Sciatic nerve (tissue), 2 donors: ENCODE measurements around the gene SMR3A. TPM values are rescaled to one million over a fixed set of nuclear protein-coding genes. Genes with fewer than 3 reads are reported as not detected.

Experiments
- ATAC-seq: fragments of 200-7000 bp; cut with Tn5 transposase; one replicate; pipeline ENCODE4 v1.9.1; 2020; ENCODE audit warnings: mild to moderate bottlenecking, moderate library complexity
- DNase-seq: peaks from one replicate; pipeline ENCODE4 v3.0.0-alpha.2; 2020; ENCODE audit warnings: low spot score
- intact Hi-C: fragments of 100-400 bp; cut with DNase I; formaldehyde crosslinking; loops from one replicate; pipeline ENCODE4 v1.14.2; 2022
- total RNA-seq: library from RNA; stranded (reverse); fragmentation: NEBNext Ultra II Directional; extraction: Animal tissue kit (Norgen Biotek cat#: 25700); gene quantifications from one replicate; pipeline ENCODE4 v1.2.1, GENCODE V29; 2021
- donor health status: DM: no; HTN: no; CAD: no.
- donor health status: DM: no; HTN: no; CAD: no.

Gene SMR3A
- total RNA-seq, result not detected

DNA sequence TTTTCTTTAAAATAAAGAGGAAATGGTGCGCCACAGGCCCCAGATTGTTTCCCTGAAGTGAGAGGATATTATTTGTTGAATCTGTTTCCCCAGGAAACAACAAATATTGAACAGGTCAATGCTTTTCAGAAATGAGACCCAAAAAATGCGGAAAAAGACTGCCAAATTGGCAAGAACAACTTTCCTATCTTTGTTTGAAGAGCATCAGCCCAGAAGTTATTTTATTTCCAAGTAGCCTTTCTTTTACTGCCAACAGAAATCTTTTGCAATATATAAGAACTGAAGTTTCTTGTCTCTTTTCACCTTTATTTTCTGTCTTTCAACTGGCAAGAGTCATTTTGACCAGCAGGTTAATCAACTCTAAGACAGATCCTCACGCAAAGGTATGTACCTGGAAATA is at the start of gene SMR3A:
TSS of gene SMR3A (plus strand) at position 301 of the 400 bp plus-strand sequence. CDS start 1,356 bp downstream, outside the sequence.
- intact Hi-C loops, result no loop called here
- ATAC-seq (no peak), DNase-seq (no peak)

DNA sequence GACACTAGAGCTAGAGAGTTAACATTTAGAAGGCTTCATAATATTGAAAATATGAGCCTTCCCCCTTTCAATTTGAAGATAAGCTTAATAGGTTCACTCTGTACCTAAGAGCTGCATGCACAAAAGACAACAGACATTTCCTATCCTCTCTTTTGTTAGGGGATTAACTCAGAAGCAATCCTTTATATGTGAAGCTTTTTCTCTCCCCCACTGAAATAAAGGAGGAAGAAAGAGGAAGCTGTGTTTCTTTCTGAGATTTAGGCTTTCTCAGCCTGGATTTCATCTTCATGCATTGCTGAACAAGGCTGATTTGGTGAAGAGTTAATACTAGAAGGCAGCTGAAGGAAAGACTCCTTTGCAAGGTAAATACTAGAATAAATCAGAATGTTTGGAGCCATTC is 46.8 kb upstream of the SMR3A start:
- ATAC-seq (no peak), DNase-seq (no peak)
- intact Hi-C loops, result no loop called here

DNA sequence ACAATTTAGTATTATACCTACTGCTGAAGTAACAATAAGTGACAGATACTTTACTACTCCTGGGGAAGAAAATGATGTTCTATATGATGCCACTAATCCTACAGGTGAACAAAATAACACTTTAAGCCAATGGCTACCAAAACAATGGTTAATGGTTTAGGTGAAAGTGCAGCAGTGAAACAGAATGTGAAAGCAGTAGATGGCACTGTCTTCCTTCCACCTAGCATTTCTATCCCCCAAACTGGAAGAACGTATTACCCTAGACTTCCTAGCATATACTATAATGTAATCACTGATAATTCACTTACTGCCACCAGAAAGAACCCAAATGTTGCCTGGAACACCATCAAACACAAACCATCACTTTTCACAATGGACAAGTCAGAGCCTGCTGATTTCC is 44.6 kb upstream of the SMR3A start:
- no peak for DNase-seq
- intact Hi-C loops, result no loop called here
- no peak for ATAC-seq

DNA sequence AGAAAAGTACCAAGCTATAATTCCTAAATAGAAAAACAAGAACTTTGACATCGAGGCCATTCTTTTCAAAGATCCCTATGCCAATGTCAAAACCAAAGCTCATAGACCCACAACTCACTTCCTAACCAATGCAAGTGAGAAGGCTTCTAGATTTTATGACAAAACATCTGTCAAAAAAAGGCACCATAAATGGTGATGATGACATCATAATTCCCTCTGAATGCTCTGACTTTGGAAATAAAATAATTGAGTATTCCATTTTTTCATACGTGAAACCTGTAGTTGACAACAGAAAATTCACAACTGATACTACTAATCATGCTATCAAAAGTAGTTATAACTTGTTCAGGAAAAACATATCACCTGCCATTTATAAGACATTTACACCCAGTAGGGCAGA is 34.5 kb upstream of the SMR3A start:
- intact Hi-C loops, result no loop called here
- ATAC-seq (no peak), DNase-seq (no peak)

DNA sequence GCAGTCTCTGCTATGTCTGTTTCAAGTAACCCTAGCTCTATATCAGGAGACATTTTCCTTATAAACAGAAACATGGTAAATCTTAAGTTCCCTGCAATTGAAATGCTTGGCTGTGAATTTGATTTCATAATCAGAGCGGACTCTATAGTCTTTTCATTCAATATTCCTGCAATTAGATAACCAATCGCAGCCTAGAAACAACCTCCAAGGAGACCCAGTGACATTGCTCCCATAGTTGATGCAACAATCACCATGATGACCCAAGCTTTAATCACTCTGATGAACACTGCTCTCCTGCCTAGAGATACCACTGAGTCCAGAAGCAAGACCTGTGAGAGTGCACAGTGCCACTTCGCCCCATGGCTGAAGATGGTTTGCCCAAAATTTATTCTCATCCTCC is 25.9 kb upstream of the SMR3A start, which contains the start of gene CABS1:
TSS of gene CABS1 (plus strand) at position 301 of the 400 bp plus-strand sequence. CDS start at position 360, 59 bp downstream.
- ATAC-seq (no peak), DNase-seq (no peak)
- intact Hi-C loops, result no loop called here

DNA sequence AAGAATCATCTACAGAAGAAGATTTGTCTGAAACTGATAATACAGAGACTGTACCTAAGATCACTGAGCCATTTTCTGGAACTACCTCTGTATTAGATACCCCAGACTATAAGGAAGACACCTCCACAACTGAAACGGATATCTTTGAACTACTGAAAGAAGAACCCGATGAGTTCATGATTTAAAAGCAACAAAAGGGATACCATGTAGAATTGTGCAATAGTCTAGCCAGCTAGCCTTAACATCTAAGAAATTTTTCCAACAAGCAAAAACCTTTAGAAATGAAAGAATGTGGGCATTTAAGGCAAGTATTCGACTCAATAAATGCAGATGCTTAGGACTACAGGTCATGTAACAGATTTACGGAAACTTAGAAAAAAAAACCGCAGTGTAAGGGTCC is 24.5 kb upstream of the SMR3A start:
- ATAC-seq (no peak), DNase-seq (no peak)
- intact Hi-C loops, result no loop called here

DNA sequence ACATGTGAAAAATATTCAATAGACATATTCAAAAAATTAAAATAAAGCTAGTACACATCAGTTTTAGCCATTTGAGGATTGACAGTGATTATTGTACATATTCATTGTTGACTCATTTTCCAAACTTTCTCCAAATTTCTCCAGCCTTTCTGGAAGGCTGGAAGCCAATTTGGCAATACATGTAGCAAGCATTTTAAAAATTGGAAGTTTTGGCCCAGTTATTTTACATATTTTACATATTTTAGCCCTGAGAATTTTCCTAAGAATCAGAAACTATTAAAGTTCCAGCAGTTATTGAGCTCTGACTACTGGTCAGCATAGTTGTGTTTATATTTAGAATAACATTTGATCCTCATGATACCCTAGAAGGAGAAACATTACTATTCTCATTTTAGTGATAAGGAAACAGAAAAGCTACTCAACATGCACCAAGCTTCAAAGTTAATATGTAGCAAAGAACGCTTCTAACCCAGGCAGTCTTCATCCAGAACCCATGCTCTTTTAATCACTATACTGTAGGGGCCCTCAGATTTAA is 22.6 kb upstream of the SMR3A start:
- ATAC-seq (no peak), DNase-seq (no peak)
- intact Hi-C loops, result no loop called here

DNA sequence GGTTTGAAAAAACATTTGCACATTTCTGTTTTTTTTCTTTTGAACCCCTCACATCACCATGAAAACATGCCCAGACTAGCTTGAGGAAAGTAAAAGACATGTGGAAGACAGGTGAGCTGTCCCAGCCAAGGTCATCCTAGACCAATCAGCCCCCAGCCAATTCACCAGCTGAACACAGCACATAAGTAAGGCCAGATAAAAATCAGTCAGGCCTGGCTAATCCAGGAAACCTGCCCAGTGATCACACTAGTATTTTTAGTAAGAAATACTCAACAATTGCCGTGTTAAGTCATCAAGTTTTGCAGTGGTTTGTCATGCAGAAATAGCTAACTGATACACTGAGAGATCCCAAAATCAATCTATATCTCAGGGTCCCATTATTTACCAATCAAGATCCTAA is 4.4 kb upstream of the SMR3A start:
- DNase-seq (no peak), ATAC-seq (no peak)
- intact Hi-C loops, result no loop called here

DNA sequence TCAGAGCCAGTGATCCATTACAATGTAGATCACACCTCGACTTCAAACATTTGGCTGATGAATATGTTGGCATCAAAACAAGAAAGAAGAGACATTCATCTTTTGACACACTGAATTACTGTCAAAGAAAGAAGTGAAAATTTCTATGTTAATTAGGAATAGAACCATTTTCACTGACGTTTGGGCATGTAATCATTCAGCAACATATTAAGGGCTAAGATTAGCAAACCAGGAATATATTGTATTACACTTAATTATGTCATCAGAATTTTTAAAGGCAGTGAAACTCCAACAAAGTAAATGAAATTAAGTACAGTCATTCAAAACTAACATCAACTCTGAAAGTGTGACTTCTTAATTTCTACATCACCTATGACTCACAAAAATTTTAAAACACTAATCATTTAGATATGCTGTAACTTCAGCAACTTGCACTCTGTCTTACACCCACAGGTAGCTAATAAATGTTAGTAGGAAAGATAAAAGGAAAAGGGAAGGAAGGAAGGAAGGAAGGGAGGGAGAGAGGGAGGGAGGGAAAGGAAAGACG is 1.4 kb upstream of the SMR3A start:
- intact Hi-C loops, result no loop called here
- DNase-seq, result no peak
- ATAC-seq, result no peak

DNA sequence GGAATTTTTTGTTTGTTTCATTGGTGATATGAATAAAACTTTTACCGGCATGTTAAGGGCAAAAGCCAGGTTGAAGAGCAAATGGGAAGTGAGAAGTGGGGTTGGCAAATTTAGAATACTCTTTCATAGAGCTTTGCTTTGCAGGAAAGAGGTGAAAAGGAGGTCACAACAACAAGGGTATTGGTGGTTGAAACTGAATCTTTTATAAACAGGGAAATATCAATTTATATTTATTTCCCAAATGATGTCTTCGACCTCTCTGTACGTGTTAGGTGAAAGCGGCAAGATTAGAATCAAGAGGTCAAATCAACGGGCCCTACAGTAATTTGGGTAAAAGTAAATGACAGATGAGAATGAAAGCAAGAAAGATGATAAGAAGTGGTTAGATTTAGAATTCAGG is 3.4 kb downstream of the SMR3A start:
- intact Hi-C loops, result no loop called here
- DNase-seq (no peak), ATAC-seq (no peak)

DNA sequence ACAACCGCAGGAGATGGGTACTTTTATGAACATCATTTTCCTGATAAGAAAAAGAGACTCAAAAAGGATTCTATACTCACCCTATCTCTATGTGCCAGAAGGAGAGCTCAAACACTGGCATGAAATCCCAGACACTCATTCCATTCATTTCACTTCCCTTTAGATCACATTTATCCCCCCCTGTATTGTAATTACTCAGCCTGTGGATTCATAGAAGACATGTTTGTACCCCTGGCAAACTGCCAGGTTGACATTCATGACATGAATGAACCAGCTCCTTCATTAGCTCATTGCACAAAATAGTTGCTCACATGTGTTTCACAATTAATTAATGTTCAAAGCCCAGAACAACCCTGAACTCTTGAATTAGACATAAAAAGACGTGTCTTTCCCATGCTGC is 4.9 kb downstream of the SMR3A start:
- ATAC-seq (no peak), DNase-seq (no peak)
- intact Hi-C loops, result no loop called here

DNA sequence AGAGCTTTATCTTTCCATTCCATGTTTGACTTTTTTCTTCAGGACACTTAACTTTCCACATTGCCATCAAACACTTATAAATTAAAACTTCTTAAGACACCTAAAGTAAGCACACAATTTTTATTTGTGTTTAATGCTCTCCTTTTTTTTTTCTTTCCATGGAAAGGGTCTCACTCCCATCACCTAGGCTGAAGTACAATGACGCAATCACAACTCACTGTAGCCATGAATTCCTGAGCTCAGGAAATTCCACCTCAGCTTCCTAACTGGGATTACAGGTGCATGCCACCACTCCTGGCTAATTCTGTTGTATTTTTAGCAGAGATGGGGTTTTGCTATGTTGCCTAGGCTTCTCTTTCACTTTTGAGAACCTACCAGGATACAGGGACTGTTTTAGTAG is 7.3 kb downstream of the SMR3A start:
- intact Hi-C loops, result no loop called here
- DNase-seq (no peak), ATAC-seq (no peak)

DNA sequence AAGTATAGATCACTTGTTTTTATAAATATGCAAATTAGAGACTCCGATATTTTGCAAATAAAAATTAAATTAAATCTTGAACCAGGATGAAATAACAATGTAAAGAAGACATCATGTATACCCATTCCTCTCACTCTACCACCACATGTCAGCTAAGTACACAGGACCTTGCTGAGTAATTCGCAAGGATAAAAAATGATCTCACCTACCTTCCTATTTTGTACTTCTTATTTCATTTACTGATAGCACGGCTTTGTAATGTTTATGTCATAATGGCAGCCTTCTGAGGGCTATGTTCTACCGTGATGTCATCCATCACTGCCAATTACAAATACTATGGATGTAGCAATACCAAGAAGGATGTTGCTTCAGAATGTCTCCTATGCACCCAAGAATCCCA is 11.4 kb downstream of the SMR3A start:
- intact Hi-C loops, result no loop called here
- DNase-seq, result no peak
- no peak for ATAC-seq

DNA sequence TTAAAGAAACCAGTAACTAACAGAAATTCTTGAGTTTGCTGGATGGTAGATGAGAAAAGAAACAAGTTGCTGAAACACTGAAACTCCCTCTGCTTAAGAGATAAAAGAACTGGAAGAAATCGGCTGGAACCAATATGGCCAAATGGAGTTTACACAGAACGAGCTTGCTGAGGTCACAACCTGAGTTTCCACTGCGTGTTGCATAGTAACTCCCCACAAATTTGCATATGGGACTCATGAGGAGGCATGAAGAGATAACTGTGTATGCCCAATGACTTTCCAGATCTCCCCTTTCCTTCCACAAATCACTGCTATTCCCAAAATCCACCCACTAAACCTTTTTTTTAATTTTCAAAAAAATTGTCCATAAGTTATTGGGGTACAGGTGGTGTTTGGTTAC is 12.2 kb downstream of the SMR3A start:
- DNase-seq, result no peak
- ATAC-seq, result no peak
- intact Hi-C loops, result no loop called here

DNA sequence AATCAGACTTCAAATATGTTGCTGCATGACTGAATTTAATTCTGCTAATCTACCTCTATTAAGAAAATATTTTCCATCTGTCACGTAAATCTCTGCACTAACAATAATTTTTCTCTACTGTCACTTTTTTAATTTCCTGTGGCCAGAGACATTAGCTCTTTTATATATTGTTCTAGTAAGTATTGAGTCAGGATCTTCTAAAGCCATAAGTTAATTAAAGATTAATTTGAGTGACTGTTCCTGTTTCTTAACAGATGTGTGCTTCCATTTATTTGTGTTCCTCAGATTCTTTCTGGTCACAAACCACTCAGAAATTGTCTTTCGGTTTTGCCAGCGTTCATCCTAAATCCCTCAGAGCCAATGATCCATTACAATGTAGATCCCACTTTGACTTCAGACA is 20.0 kb downstream of the SMR3A start:
- intact Hi-C loops, result no loop called here
- ATAC-seq, result no peak
- no peak for DNase-seq

DNA sequence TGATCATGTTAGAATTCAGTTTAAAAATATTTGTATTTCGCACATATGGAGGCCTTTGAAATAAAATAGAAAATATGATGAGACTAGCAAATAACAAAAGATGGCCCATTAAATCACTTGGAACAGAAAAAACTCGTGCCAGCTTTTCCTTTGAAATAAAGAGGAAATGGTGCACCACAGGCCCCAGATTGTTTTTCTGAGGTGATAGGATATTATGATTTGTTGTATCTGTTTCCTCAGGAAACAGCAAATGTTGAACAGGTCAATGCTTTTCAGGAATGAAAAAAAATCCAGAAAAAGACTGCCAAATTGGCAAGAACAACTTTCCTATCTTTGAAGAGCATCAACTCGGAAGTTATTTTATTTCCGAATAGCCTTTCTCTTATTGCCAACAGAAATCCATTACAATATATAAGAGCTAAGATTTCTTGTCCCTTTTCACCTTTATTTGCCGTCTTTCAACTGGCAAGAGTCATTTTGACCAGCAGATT is 22.2 kb downstream of the SMR3A start, which contains the start of gene SMR3B:
TSS of gene SMR3B (plus strand) at position 441 of the 491 bp plus-strand sequence. CDS start 1,380 bp downstream, outside the sequence.
- no peak for DNase-seq
- ATAC-seq, result no peak
- intact Hi-C loops, result no loop called here

DNA sequence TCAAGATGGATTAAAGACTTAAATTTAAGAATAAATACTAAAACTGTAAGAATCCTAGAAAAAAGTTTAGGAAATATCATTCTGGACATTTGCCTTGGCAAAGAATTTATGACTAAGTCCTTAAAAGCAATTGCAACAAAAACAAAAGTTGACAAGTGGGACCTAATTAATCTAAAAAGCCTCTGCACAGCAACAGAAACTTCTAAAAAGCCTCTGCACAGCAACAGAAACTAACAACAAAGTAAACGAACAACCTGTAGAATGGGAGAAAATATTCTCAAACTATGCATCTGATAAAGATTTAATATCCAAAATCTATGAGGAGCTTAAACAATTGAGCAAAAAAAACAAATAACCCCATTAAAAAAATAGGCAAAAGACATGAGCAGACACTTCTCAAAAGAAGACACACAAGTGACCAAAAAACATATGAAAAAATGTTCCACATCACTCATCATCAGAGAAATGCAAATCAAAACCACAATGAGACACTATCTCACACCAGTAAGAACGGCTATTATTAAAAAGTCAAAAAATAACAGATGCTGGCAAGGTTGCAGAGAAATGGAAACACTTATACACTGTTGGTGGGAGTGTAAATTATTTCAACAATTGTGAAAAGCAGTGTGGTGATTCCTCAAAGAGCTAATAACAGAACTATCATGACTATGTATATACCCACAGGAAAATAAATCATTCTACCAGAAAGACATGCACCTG is 31.7 kb downstream of the SMR3A start:
- ATAC-seq (no peak), DNase-seq (no peak)
- intact Hi-C loops, result no loop called here

DNA sequence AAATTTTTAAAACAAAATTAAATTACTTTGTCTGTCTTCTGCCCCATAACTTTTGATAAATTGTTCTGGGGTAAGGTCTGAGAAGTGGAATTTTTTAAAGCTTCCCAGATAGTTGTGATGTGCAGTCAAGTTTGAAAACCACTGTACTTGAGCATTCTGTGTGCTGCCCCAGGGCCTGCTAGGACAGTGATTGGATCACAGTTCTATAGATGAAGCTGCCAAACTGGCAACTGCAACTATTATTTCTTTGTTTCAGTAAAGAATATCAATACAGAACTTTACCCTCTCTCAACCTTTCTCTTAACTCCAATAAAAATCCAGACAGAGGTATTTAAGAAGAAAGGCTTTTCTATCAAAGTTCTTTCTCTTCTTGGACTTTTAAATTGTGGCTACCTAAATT is 37.0 kb downstream of the SMR3A start, which contains the start of gene OPRPN:
TSS of gene OPRPN (plus strand) at position 361 of the 400 bp plus-strand sequence. CDS start 1,346 bp downstream, outside the sequence.
- DNase-seq (no peak), ATAC-seq (no peak)
- intact Hi-C loops, result no loop called here

DNA sequence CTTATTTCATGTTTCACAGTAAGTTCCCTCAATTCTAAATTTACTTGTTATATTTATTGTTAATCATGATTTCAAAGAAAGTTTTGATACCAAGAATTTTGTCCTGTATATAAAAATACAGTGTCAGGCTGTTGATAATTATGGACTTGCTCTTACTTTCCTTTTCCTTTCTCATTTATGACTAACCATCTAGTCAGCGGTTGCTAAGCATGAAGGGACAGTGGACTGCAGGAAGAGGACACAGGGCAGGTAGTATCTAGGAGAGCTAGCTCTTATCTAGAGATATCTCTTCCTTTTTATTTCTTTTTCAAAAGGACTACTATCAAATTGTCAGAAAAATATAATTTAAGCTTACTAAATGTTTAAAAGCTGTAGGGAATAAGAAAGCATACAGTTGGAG is 38.8 kb downstream of the SMR3A start:
- ATAC-seq, result no peak
- intact Hi-C loops, result no loop called here
- DNase-seq, result no peak

DNA sequence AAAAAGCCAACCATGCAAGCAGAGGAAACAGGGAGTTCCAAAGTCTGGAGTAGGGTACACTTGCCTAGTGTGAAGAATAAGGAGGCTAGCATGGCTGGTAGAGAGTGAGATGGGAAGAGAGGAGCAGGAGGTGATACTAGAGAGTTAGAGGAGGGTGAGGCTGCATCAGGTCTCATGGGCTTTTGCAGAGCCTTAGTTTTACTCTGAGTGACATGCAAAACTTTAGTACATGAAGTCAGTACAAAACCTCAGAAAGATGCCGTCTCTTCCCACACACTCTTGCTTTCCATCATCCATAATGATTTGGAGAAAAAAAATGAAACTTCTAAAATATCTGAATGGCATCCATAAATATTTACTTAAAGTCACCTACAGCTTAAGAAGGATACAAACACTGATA is 42.2 kb downstream of the SMR3A start:
- ATAC-seq, result no peak
- intact Hi-C loops, result no loop called here
- DNase-seq, result no peak
